ENCODE results near the gene ZC2HC1C.

- TF ChIP-seq CTCF (conservative IDR thresholded peaks at IDR 0.05; ENCODE audit: low read depth in 2 of 2) (no peak), REST (IDR thresholded peaks at IDR 0.05; ENCODE audit: unreplicated experiment) (no peak), EZH2phosphoT487 (IDR thresholded peaks at IDR 0.05; ENCODE audit: unreplicated experiment) (no peak), EZH2 (IDR thresholded peaks at IDR 0.05; ENCODE audit: low read depth, unreplicated experiment) (no peak)
Measured at GRCh38 chr14:75098212-75098611, 28.8 kb downstream of the ZC2HC1C start.
